Fibroblast of the aortic adventitia (primary cell): Measurements from ENCODE around the gene CCNB2. TPM values are rescaled to one million over a fixed set of nuclear protein-coding genes. Genes with fewer than 3 reads are reported as not detected.
"Not testable (repeated sequence)": the region's sequence is repeated elsewhere in the genome, so short reads cannot be mapped to it uniquely, and the experiment has no call there.

Experiments
- DNase-seq: peaks from one replicate; pipeline ENCODE4 v3.0.0-alpha.2; 2010; ENCODE audit warnings: low read depth
- H3K4me3 ChIP-seq: 2 replicates; pipeline ENCODE4 v1.5.1; 2011; ENCODE audit warnings: low read depth, mild to moderate bottlenecking, control low read depth, low read length, moderate library complexity
- total RNA-seq: library from RNA; depleted of rRNA; stranded (reverse); fragments of >200 nt; gene quantifications from 2 replicates; pipeline ENCODE4 v1.2.3, GENCODE V29; 2012; ENCODE audit warnings: low replicate concordance
- TF ChIP-seq, protein P1 (sequence below): IDR thresholded peaks from 2 replicates; pipeline ENCODE4 v1.5.1; 2011; ENCODE audit warnings: mild to moderate bottlenecking, low read length, control low read depth, inconsistent platforms; ENCODE audit not compliant: insufficient read depth

The CCNB2 gene
- total RNA-seq, 1 donor = 32.1 TPM

- DNase-seq = peak; percentile 44
- TF ChIP-seq, protein P1, sequence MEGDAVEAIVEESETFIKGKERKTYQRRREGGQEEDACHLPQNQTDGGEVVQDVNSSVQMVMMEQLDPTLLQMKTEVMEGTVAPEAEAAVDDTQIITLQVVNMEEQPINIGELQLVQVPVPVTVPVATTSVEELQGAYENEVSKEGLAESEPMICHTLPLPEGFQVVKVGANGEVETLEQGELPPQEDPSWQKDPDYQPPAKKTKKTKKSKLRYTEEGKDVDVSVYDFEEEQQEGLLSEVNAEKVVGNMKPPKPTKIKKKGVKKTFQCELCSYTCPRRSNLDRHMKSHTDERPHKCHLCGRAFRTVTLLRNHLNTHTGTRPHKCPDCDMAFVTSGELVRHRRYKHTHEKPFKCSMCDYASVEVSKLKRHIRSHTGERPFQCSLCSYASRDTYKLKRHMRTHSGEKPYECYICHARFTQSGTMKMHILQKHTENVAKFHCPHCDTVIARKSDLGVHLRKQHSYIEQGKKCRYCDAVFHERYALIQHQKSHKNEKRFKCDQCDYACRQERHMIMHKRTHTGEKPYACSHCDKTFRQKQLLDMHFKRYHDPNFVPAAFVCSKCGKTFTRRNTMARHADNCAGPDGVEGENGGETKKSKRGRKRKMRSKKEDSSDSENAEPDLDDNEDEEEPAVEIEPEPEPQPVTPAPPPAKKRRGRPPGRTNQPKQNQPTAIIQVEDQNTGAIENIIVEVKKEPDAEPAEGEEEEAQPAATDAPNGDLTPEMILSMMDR = no peak
- H3K4me3 ChIP-seq = no peak overlapping the region
Observed at GRCh38 chr15:59115047-59115446, 10.1 kb downstream of the CCNB2 start.

GRCh38 chr15:59116141-59116540 is 11.2 kb downstream of the CCNB2 start:
- H3K4me3 ChIP-seq = no peak overlapping the region
- TF ChIP-seq, protein P1 = no peak
- DNase-seq = peak; percentile 70

- TF ChIP-seq, protein P1 = no peak
- no peak overlapping the region for H3K4me3 ChIP-seq
- no peak for DNase-seq
Observed at GRCh38 chr15:59116771-59117170, 11.8 kb downstream of the CCNB2 start.

DNA sequence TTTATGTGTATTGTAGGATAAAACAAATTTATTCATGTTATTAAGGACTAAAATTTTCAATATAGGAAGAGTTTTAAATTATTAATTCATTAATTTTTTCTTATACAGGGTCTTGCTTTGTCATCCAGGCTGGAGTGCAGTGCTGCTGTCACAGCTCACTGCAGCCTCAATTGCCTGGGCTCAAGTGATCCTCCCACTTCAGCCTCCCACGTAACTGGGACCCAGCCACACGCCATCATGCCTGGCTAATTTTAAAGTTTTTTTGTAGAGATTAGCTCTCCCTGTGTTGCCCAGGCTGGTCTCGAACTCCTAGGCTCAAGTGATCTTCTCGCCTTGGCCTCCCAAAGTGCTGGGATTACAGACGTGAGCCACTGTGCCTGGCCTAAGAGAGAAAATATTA is 14.7 kb downstream of the CCNB2 start:
- no peak overlapping the region for H3K4me3 ChIP-seq
- TF ChIP-seq, protein P1 = no peak
- DNase-seq = no peak

DNA sequence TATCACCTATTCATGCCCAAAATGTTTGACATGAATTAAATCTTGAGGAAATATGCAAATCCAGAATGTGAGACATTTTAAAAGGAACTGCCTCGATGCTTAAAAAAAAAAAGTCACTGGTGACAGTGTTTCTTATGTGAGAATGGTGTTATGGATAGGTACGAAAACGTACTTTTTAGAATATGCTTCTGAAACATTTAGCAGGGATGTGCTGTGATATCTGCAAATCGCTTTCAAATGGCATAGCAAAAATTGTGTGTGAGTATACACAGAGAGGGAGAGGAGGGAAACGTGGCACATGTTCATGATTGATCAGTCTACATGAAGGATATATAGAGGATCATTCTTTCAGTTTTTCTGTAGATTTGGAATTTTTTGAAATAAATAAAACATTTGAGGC is 16.0 kb downstream of the CCNB2 start:
- no peak for DNase-seq
- H3K4me3 ChIP-seq = no peak overlapping the region
- TF ChIP-seq, protein P1 = no peak

DNA sequence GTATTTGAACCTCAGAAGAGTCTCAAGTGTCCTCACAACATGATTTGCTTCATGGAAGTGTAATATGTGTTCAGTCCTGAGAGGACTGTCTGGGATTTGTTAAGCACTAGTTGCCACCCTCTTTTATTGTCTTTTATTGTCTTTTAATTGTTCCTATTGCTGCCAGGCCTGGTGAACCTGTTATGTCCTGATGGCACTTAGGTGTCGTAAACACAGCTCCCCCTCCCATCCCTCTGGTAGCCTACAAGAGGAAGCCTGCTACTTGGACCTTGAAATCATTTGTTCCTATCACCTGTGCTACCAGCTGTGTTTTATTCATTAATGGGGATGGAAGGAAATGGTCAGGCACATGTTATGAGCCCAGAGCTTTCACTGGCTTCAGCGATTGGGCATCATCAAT is 19.3 kb downstream of the CCNB2 start:
- TF ChIP-seq, protein P1 = no peak
- no peak for DNase-seq
- no peak overlapping the region for H3K4me3 ChIP-seq

- not testable (repeated sequence) for H3K4me3 ChIP-seq, DNase-seq
Observed at GRCh38 chr15:59125683-59126082, 20.7 kb downstream of the CCNB2 start.

DNA sequence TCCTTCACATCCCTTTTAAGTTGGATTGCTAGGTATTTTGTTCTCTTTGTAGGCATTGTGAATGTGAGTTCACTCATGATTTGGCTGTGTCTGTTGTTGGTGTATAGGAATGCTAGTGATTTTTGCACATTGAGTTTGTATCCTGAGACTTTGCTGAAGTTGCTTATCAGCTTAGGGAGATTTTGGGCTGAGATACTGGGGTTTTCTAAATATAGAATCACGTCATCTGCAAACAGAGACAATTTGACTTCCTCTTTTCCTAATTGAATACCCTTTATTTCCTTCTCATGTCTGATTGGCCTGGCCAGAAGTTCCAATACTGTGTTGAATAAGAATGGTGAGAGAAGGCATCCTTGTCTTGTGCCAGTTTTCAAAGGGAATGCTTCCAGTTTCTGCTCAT is 22.3 kb downstream of the CCNB2 start:
- DNase-seq, H3K4me3 ChIP-seq: not testable (repeated sequence)
